ENCODE measurements around the gene COL17A1. TPM values are rescaled to one million over a fixed set of nuclear protein-coding genes. Genes with fewer than 3 reads are reported as not detected.

The COL17A1 gene
- polyA plus RNA-seq, 3 donors, result 0.30 to 0.78 (median 0.40) TPM

GRCh38 chr10:104033401-104033930 lies 52.2 kb downstream of the COL17A1 start:
- DNase-seq, result no peak

- no peak for DNase-seq
Measured at GRCh38 chr10:104032144-104032775, 53.4 kb downstream of the COL17A1 start.

- no peak for DNase-seq
Measured at GRCh38 chr10:104031631-104032030, 54.0 kb downstream of the COL17A1 start.

- no peak for DNase-seq
Measured at GRCh38 chr10:104029521-104029860, 56.2 kb downstream of the COL17A1 start.

- DNase-seq, result no peak
Measured at GRCh38 chr10:104028823-104029520, 56.7 kb downstream of the COL17A1 start.

GRCh38 chr10:104028146-104028545 lies 57.5 kb downstream of the COL17A1 start:
- peak; percentile 12 for DNase-seq

- peak; percentile 12 for DNase-seq
Measured at GRCh38 chr10:104026762-104027161, 58.9 kb downstream of the COL17A1 start.

- no peak for DNase-seq
Measured at GRCh38 chr10:104025524-104025923, 60.2 kb downstream of the COL17A1 start.

GRCh38 chr10:104022026-104022425 lies 63.7 kb downstream of the COL17A1 start:
- no peak for DNase-seq

- DNase-seq, result no peak
Measured at GRCh38 chr10:104021246-104021645, 64.4 kb downstream of the COL17A1 start.

- DNase-seq, result no peak
Measured at GRCh38 chr10:104020020-104020419, 65.7 kb downstream of the COL17A1 start.

- DNase-seq, result no peak
Measured at GRCh38 chr10:104018471-104018870, 67.2 kb downstream of the COL17A1 start.

GRCh38 chr10:104016661-104017060 lies 69.0 kb downstream of the COL17A1 start:
- DNase-seq, result no peak

- DNase-seq, result no peak
Measured at GRCh38 chr10:104014176-104014575, 71.5 kb downstream of the COL17A1 start.

GRCh38 chr10:104013489-104013888 lies 72.2 kb downstream of the COL17A1 start:
- no peak for DNase-seq

GRCh38 chr10:104011904-104012303 lies 73.8 kb downstream of the COL17A1 start:
- DNase-seq, result no peak

GRCh38 chr10:104005172-104005863 lies 80.4 kb downstream of the COL17A1 start:
- DNase-seq, result no peak

- DNase-seq, result no peak
Measured at GRCh38 chr10:104002911-104003310, 82.8 kb downstream of the COL17A1 start.

- no peak for DNase-seq
Measured at GRCh38 chr10:103998805-103999204, 86.9 kb downstream of the COL17A1 start.

- DNase-seq, result no peak
Measured at GRCh38 chr10:103995134-103995533, 90.5 kb downstream of the COL17A1 start.

- no peak for DNase-seq
Measured at GRCh38 chr10:103991393-103992128, 94.1 kb downstream of the COL17A1 start.

GRCh38 chr10:103990531-103990930 lies 95.1 kb downstream of the COL17A1 start:
- DNase-seq, result no peak

All from renal pelvis (tissue), 4 donors.